Measurements from ENCODE around the gene PAX5.

PAX5 gene

GRCh38 chr9:37011530-37011929 lies 22.5 kb downstream of the PAX5 start:
- no peak for DNase-seq

DNA sequence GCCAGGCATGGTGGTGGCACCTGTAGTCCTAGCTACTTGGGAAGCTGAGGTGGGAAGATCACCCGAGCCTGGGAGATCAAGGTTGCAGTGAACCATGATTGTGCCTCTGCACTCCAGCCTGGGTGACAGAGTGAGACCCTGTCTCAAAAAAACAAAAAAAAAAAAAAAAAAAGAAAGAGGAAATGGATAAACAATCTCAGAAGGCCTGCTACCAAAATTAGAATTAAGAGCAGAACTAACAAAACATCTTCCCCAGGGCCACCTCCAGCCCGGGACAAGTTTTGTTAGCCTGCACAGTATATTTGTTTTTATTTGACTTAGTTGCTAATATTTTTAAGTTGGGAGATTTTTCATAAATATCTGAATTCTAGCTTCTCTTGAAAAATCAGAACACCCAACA lies 23.1 kb downstream of the PAX5 start:
- no peak for DNase-seq

DNA sequence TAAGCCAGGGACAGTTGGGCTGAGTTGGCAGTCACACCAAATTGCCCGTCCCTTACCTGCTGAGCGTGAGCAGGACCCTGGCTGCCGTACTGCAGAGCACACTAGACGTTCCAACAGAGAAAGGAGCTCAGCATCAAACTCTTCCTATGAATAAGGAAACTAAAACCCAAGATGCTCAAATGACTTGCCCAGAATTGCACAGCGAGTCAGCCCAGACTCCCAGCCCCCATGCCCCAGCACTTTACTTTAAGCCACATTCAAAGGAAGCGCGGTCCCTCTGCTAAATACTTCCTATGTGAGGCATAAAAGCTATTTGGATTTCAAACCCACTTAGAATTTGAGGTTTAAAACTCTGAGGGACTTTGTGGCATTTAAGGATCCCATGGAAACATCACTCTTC lies 23.9 kb downstream of the PAX5 start:
- no peak for DNase-seq

DNA sequence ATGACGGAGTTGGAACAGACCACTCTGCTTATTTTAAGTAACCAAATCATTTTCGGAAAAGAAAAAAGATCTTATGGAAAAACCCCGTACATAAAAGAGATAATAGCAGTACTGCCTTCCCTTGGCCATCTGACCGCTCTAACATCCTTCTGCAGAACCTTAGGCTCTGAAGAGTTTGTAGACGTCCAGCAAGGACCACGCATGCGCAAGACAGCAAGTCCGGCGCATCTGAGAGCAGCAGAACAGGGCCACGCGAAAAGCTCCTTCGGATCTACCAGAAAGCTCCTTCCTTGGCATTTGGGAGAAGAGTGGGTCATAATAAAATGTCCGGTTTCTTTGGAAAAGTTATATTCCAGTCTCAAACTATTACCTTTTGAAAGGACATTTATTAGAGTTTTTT lies 26.8 kb downstream of the PAX5 start:
- DNase-seq = no peak

DNA sequence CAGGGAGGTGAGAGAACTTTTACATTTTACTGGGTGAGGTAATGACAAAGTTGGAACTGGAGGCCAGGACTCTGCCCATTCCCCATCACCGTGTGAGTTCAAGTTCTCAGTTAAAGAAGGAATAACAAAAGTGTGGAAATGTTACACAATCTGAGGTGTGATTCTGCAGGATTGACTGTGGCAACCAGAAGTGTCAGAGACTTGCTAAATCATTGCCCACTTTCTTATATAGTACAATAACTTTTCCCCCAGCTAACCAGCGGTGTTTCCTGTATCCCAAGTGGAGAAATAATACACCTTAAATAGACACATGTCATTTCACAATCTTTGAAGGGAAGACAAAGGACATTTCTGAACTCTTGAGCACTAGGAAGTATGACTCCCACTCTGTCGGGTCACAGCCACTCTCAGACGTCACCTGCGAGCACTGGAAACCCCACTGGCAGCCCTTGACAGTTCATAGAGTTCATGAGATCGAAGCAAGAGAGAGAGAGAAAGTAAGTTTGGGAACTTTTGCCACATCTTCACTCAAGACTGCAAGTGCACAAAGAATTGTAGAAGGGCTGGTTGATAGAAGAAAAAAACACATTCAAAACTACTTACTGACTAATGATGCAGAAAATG lies 28.4 kb downstream of the PAX5 start:
- no peak for DNase-seq

DNA sequence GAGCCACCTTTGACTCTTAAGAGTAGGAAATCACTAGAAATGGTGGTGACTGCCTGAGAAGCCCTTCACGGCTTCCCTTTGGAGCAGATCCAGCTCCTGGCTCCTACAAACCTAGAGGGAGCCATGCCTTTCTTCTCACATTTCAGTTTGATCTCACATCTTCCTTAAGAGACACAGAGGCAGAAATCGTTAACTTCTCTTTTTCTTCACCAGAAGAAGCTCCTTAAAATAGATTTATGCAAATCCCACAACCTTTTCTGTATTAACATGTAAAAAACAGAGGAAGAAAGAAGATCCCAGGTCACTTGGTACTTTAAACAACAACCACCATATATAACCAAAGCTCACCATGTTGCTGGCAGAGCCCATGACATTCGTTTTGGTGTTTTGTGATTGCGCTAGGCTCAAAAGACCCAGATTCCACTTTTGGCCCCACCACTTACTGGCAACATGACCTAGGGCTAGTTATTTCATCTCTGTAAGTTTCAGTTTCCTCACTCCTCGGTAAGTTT lies 29.6 kb downstream of the PAX5 start:
- no peak for DNase-seq

DNA sequence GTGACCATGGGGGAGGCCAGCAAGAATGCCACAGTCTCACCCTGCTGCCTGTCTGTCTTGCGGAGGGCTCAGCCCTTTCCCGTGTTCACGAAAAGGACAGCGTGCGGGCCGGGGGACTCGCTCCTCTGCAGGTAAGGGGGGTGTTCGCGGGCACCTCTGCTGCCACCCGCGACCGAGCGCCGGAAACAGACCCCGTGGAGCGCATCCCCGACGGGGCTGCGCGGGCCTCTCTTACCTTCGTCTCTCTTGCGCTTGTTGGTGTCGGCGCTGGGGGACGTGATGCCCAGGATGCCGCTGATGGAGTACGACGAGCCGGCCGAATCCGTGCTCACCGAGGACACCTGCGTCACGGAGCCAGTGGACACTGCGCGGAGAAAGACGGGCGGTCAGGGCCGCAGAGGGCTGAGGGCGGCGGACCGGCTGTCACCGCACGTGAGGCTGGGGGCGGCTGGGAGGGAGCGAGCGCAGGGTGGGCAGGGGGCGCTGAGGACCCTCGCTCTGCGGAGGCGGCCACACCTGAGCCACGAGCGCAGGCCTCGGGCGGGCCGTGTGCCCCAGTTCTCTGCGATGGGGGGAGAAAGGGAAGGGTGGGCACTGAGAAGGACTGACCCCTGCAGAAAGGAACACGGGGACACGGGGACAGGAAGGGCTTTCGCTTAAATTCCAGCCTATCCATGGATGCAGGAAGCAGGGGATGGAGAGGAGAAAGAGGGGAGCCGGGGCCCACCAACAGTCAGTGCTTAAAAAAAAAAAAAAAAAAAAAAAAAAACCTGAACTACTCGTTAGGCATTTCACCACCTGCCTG lies 31.5 kb downstream of the PAX5 start:
- DNase-seq = no peak

GRCh38 chr9:37002036-37002412 lies 32.0 kb downstream of the PAX5 start:
- no peak for DNase-seq

DNA sequence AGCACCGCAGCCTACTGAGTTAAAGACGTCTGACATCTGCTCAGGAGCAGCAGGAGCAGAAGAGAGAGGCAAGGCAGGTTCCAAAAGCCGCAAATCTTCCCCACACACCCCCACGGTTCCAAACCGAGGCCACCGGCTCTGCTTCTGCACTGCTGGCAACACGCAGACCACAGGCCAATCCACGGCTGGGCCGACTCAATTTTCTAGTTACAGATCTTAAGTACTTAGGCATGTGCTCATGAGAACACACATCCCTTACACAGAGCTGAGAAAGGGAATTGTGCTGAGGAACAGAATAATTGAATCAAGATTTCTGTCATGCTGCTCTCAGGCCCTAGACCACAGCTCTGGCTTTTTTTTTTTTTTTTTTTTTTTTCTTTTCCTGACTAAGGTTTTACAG lies 32.6 kb downstream of the PAX5 start:
- peak; percentile 36 for DNase-seq

- DNase-seq = no peak
Measured at GRCh38 chr9:36999728-37000333, 34.2 kb downstream of the PAX5 start.

DNA sequence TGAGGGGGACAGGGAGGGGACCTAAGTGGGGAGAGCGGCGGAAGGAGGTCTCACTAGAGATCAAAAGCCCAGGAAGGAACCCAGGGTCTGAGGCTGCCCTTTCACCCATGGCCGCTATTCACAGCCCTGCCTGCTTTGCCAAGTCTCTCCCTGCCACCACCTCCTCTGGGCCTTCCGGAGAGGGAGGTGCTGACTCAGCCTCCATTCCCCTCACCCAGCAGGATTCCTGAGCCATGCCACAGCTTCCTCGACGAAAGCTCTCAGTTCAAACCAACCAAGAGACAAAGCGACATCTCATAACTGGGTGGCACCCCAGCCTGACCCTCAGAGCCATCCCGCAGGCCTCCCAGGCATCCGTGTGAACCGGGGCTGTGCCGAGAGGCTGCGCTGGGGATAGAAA lies 36.7 kb downstream of the PAX5 start:
- DNase-seq = no peak

- no peak for DNase-seq
Measured at GRCh38 chr9:36996706-36997086, 37.4 kb downstream of the PAX5 start.

DNA sequence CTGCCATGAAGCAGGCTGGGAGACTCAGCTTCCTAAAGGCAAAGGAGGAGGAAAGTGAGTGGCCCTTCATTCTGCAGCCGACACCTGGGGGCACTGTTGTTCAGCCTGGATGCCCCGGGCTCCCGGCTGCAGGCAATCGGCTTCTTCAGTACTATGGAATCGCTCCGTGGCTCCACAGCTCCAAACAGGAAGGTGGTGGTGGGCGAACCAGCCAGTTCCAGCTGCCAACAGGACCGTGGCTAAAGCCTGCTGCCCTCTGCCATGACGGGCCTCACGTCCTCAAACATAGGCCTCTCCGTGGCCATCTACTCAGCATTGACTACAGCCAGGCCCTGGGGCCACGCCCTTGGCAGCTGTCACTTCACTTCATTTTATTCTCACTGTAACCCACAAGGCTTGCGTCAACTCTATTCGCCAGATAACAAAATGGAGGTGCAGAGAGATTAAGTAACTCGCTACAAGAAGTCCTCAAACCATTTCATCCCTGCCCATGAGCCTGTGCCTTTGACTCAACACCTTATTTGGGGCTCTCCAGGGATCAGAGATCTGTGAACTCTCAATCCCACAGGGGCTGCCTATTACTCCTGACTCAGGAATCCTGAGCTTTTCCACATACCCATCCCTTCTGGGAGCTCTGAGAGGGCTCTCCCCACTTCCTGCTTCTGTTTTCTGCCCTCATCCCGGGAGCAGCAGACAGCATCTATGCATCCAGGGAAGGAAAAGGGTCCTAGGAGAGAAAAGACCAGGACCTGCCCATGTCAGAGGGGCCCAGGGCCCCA lies 38.0 kb downstream of the PAX5 start:
- DNase-seq = peak; percentile 34

DNA sequence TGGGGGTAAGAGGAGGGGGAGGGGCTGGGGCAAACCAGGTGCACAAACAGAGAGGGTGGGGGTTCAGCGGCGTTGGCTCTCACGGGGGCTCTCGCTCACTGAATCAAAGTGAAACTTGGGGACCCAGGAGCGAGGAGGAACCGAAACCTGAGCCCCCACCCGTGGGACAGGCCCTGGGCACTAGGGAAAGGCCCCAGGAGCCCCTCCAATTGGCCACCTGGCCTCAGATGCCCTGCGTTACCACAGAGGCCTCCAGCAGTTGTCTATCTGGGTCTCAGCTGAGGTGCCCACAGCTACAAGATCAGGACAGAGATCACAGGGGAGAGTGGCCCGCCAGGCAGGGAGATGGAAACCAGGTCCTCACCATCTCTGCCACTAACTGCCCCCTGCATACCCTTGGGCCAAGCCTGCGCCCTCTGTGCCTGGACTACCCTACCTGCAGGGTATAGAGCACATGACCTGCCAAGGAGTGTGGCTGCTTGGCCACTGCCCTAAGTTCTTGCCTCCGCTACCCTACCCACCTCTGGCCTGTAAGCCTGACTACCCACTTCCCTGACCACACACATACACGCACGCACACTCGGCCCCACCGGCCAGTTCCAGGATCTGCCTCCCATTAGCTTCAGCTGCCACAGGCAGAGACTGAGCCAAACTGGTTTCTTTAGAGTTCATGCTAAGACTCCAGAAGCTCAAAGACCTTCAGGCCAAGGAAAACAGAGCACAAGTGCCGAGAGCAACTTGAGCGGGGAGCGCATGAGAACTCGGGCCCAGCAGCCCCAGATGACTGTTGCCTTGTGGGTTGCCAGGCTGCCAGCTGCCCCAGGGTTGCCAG lies 39.9 kb downstream of the PAX5 start:
- no peak for DNase-seq

DNA sequence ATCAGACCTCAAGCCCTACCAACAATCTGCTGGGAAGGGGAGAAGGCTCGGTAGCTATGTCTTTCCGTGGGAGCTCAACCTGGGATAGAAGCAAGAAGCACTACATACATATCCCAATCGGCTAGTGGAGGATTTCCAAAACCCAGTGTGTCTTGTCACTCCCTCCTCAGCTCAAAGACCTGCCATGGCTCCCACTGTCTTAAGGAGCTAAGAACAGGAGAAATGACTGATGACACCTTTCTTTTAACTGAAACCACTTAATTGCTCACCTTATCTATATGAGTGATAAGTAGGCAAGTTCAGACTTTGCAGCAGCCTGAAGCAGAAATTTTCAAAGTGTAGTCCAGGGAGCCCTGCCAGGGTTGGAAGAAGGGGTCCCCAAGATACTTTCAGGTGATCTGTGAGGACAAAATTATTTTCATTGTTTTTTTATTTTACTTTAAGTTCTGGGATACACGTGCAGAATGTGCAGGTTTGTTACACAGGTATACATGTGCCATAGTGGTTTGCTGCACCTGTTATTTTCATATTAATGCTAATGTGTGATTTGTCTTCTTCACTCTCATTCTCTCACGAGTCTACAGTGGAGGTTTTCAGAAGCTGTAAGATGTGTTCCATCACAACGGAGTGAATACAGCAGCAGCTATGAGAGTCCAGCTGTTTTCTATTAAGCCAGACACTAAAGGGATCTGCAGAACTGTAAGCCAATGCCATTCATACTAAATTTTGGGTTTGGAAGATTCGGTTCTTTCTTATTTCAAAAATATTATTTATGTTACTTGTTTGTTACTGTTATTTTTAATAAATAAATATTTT lies 41.4 kb downstream of the PAX5 start:
- no peak for DNase-seq

DNA sequence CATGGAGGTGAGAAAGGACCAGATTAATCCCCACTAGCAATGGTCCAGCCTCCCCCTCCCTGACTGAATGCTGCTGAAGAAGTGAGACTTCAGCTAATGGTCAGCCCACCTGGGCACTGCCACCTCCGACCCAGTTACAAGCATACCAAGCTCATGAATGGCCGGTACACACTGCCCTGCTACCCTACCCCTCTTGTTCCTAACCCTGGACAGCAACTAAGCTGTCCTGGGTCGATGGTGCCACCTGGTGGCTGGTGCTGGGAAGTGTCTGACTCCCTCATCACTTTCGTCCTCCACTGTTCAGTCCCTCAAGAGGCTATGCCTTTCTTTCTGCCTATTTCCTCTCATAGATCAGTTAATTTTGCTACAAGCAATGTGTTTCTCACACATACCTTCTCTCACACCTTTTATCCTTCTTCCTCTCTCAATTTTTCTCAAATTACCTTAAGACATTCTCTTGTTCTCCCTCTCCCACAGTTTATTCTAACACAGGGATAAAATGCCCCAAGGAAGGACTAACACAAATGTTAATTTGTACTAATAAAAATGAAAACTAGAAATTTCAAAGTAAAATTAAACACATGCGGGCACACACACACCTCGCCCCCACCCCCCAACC lies 42.4 kb downstream of the PAX5 start:
- no peak for DNase-seq

DNA sequence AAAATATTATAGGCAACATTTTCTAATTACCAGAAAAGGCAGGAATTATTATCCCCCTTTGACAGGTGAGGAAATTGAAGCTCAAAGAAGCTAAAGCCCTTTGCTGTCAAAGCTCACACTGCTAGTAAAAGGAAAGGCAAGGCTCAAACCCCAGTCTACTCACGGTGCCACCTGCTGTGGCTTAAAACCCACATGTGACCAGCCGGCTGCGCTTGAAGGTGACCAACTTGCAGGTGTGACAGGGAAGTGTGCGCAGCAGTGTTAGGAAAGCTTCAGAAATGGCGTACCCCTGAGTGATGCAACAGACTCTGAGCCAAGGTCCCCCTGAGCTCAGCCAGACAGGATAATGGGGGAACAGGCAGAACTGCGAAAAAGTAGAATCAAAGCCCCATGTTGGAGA lies 45.2 kb downstream of the PAX5 start:
- DNase-seq = no peak

DNA sequence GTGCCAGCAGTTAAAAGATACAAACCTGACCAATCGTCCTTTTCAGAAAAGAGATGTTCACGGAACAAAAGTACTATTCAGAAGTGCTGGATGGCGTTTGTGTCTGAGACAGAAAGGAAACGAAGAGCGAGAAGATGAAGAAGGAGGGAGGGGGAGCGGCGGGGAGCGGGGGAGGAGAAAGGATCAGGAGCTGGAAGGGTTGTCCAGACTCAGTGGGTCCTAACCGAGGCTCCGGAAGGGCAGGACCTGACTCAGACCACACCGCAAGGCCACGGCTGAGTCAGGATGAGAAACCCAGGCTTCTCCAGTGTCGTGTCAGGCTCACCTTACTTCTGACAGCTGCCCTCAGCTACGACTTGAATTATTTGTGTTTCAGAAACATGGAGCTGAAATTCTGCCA lies 46.2 kb downstream of the PAX5 start:
- DNase-seq = no peak

DNA sequence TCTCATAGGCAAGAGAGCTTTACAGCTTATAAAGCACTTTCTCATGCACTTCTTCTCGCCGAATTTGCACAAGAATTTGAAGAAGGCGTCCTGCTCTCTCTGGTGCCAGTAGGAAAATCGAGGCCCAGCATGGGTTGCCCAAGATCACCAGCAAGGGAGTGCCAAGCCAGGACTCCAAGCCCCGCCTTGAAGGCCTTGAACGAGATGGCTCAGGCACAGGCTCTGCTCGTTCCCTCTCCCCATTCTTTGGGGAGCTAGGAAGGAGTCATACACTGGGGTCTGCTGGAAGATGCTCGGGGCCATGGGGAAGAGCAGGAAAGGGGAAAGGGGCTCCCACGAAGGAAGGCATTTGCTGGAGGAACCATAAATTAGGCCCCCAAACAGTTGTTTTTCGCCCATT lies 46.7 kb downstream of the PAX5 start:
- no peak for DNase-seq

DNA sequence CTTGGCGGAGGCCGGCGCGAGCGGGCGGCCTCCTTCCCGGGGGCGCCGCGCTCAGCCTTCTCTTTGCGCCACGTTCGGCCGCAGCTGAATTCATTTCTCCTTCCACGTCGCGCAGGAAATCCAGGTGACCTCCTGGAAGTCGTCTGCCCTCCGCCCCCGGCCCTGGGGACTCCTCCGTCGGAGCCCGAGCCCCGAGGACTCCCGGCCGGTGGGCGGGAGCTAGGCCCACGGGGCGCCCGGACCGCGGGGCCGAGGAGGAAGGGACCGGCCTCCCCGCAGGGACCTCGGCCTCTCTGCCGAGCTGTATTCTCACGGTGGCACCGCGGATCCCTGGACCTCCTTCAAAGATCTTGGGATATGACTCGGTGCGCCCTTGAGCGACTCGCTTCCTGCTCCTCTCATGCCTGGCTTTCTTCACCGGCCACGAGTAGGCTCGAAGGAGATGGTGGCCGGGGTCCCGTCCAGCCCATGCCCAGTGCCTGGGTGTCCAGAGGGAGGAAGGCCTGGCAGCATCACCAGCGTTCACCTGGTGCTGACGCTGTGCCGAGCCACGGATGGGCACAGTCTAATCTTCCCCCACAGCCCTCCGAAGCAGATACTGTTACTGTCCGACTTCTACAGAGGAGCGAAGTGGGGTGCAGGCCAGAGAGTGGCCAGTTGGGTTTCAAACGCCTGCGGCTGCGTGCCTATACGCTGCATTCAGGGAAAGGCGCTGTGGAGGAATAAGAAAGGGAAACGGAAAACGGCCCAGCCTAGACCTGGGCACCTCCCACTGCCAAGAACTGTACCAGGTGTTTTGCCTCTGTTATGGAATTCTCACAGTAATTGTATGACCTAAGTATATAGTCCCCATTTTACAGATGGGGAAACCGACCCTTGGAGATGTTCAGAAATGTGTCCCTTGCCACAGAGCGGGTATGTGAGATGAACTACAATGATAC lies 47.3 kb downstream of the PAX5 start:
- DNase-seq = no peak
